GM12878 (cell line): ENCODE results near the gene CRYGS. TPM values are rescaled to one million over a fixed set of nuclear protein-coding genes. Genes with fewer than 3 reads are reported as not detected.

ENCODE experiments used
- ATAC-seq: fragments of 200-7000 bp; cut with Tn5 transposase; 3 replicates; pipeline ENCODE4 v1.9.1; 2020; ENCODE audit warnings: mild to moderate bottlenecking, moderate library complexity
- BruUV-seq: library from RNA; stranded (reverse); fragments of 400-500 nt; replicated peaks from 2 replicates; lab custom pipeline; 2021; lab: Mats Ljungman, UMichigan
- CTCF ChIA-PET: fragments of 300-600 bp; sonication (Branson Sonifier 250); formaldehyde crosslinking; extraction: SDS; loops from one replicate; lab custom pipeline; 2021; ENCODE audit warnings: inconsistent platforms; lab: Yijun Ruan, JAX
- POLR2A ChIA-PET: fragments of 350-600 bp; formaldehyde crosslinking; extraction: SDS; loops from one replicate; lab custom pipeline; 2021; ENCODE audit warnings: inconsistent platforms; lab: Charles Lee
- RAD21 ChIA-PET: fragments of 300-600 bp; sonication (Branson Sonifier 250); formaldehyde crosslinking; loops from one replicate; lab custom pipeline; 2023; ENCODE audit warnings: antibody characterized with exemption; ENCODE audit not compliant: unreplicated experiment; lab: Charles Lee
- SMC1A ChIA-PET: fragments of 300-600 bp; sonication (Branson Sonifier 250); formaldehyde crosslinking; loops from one replicate; lab custom pipeline; 2023; ENCODE audit not compliant: unreplicated experiment, uncharacterized antibody; lab: Charles Lee
- DNase-seq: peaks from one replicate; pipeline ENCODE4 v3.0.0-alpha.2; 2011; ENCODE audit warnings: low read depth, low spot score
- FAIRE-seq: peaks from 3 replicates; lab custom pipeline; 2011; peaks lifted over from hg19 to GRCh38; lab: Jason Lieb, UNC
- H2AFZ ChIP-seq: 2 replicates; pipeline ENCODE4 v1.6.0; 2011; ENCODE audit warnings: low read depth, low read length, control low read depth; ENCODE audit not compliant: control insufficient read depth
- H3K27ac ChIP-seq: 2 replicates; pipeline ENCODE4 v1.5.1; 2011; ENCODE audit warnings: control low read depth; ENCODE audit not compliant: control insufficient read depth, insufficient read depth
- H3K27me3 ChIP-seq, 2 experiments: replicated peaks in 1 of 2; 2 replicates each; pipeline versions ENCODE4 v1.6.0 to v1.6.1; 2011; ENCODE audit warnings: low read length in 1 of 2; ENCODE audit not compliant: control insufficient read depth in 2 of 2, insufficient read depth in 2 of 2
- H3K36me3 ChIP-seq, 2 experiments: 2 replicates each; pipeline ENCODE4 v1.5.1; 2011; ENCODE audit warnings: low read length in 1 of 2; ENCODE audit not compliant: control insufficient read depth in 2 of 2, insufficient read depth in 2 of 2
- H3K4me1 ChIP-seq: 2 replicates; pipeline ENCODE4 v1.6.1; 2011; ENCODE audit warnings: mild to moderate bottlenecking, low read length, moderate library complexity, mixed read lengths; ENCODE audit not compliant: control insufficient read depth, insufficient read depth
- H3K4me2 ChIP-seq: 2 replicates; pipeline ENCODE4 v1.6.0; 2011; ENCODE audit warnings: control low read depth; ENCODE audit not compliant: control insufficient read depth, insufficient read depth
- H3K4me3 ChIP-seq: fragments of 200-600 bp; sonication (generic); 2 replicates; pipeline ENCODE4 v1.5.1; 2016
- H3K79me2 ChIP-seq: 2 replicates; pipeline ENCODE4 v1.6.0; 2011; ENCODE audit warnings: low read length; ENCODE audit not compliant: control insufficient read depth, insufficient read depth
- H3K9ac ChIP-seq: 2 replicates; pipeline ENCODE4 v1.8.0; 2011; ENCODE audit warnings: low read length, control low read depth, mixed read lengths; ENCODE audit not compliant: control insufficient read depth, insufficient read depth
- H3K9me3 ChIP-seq: replicated peaks from 3 replicates; pipeline ENCODE4 v1.5.1; 2011; ENCODE audit warnings: mild to moderate bottlenecking, low read length; ENCODE audit not compliant: control insufficient read depth, insufficient read depth
- H4K20me1 ChIP-seq: 2 replicates; pipeline ENCODE4 v1.6.0; 2011; ENCODE audit not compliant: control insufficient read depth, insufficient read depth
- BACH1 ChIP-seq: fragments of 450-650 bp; IDR thresholded peaks from 2 replicates; pipeline ENCODE4 v1.6.1; 2017; ENCODE audit warnings: mild to moderate bottlenecking, borderline replicate concordance
- CTCF ChIP-seq, 3 experiments: IDR thresholded peaks in 2 of 3; conservative IDR thresholded peaks in 1 of 3; 2 replicates each; pipeline ENCODE4 v1.5.1; 2011; ENCODE audit warnings: low read depth in 3 of 3, low read length in 3 of 3, mild to moderate bottlenecking in 3 of 3, control low read depth in 2 of 3, moderate library complexity in 2 of 3, inconsistent platforms in 1 of 3, mixed read lengths in 1 of 3; ENCODE audit not compliant: control insufficient read depth in 2 of 3, insufficient read depth in 1 of 3; ENCODE audit errors: extremely low read depth in 1 of 3
- MTA2 ChIP-seq: fragments of 450-650 bp; IDR thresholded peaks from 2 replicates; pipeline ENCODE4 v1.6.1; 2016; ENCODE audit warnings: low read depth, mild to moderate bottlenecking, moderate library complexity
- PRDM15 ChIP-seq: fragments of 450-650 bp; formaldehyde crosslinking; IDR thresholded peaks from 2 replicates; pipeline ENCODE4 v1.4.0; 2020; ENCODE audit warnings: mild to moderate bottlenecking, moderate library complexity
- RAD21 ChIP-seq: IDR thresholded peaks from 2 replicates; pipeline ENCODE4 v1.6.1; 2011; ENCODE audit warnings: mild to moderate bottlenecking, low read depth, low read length, moderate library complexity; ENCODE audit not compliant: insufficient read depth
- WGBS: methylation state at CpG from one replicate; pipeline ENCODE4 v1.1.6; 2016; ENCODE audit warnings: low lambda C conversion rate; ENCODE audit not compliant: insufficient replicate concordance, insufficient coverage; ENCODE audit errors: missing lambda C conversion rate; 5-methylcytosine and 5-hydroxymethylcytosine counted together
- in situ Hi-C: fragments of 300-500 bp; cut with MboI; formaldehyde crosslinking; loops from 9 replicates; pipeline ENCODE4 v1.14.3; 2018; ENCODE audit warnings: mixed read lengths
- intact Hi-C: fragments of 100-400 bp; cut with micrococcal nuclease; formaldehyde crosslinking; loops from one replicate; pipeline ENCODE4 v1.14.2; 2022; ENCODE audit not compliant: unreplicated experiment
- polyA plus RNA-seq, 11 experiments: library from polyadenylated mRNA; depleted of rRNA in 4 of 11; unstranded in 6 of 11; stranded (reverse) in 5 of 11; fragments of >200 nt; fragmentation: Nextera tagmentation in 4 of 11; fragmentation: Illumina TruSeq in 1 of 11; extraction: Ambion mirVana in 4 of 11; extraction: Trizol in 1 of 11; gene quantifications; 1 replicate in 1 of 11; 2 replicates in 10 of 11; pipeline versions ENCODE4 v1.2.1 to v1.2.3, GENCODE V29; 2011 to 2016; ENCODE audit warnings: inconsistent platforms in 2 of 11, missing spikeins in 2 of 11, low read depth in 1 of 11
- total RNA-seq, 4 experiments: library from RNA; depleted of rRNA in 3 of 4; stranded (reverse); fragments of >200 nt in 3 of 4; fragmentation: Illumina TruSeq in 1 of 4; extraction: Trizol in 1 of 4; gene quantifications; 2 replicates each; pipeline versions ENCODE4 v1.2.1 to v1.2.3, GENCODE V29; 2013 to 2021
- TF ChIP-seq, protein P1 (sequence below): fragments of 450-650 bp; IDR thresholded peaks from 2 replicates; pipeline ENCODE4 v1.6.1; 2014; ENCODE audit warnings: mild to moderate bottlenecking

Gene CRYGS
- total and polyA plus RNA-seq, 10 of the 15 experiments (the other 5 are each of a cell fraction or from before 2014, with no cell fraction given) = 1.1 to 6.0 (median 2.5) TPM

- POLR2A ChIA-PET = interaction anchor here (0.6 kb wide), 1 partner anchor 607 kb away, joined by 3 read pairs; no protein-coding TSS in a partner anchor
- SMC1A ChIA-PET = no interaction called here
- H3K4me2 ChIP-seq = no peak overlapping the region
- H3K9me3 ChIP-seq = no peaks in the 10 kb centered on the region
- peaks cover 0 to 2% of the 10 kb centered on the region in 2 experiments; a peak in 1 of 4 replicates for H3K27me3 ChIP-seq
- BruUV-seq = no TSS peak
- CTCF ChIA-PET = interaction anchor here (1.2 to 2.7 kb wide), 2 partner anchors 21 to 28 kb away, joined by 4 to 12 read pairs; no protein-coding TSS in a partner anchor
- H4K20me1 ChIP-seq = no peaks in the 10 kb centered on the region
- in situ Hi-C loops (no loop called here), intact Hi-C loops (no loop called here)
- FAIRE-seq (no peak), ATAC-seq (no peak), DNase-seq (no peak)
- H3K79me2 ChIP-seq = no peaks in the 10 kb centered on the region
- WGBS = 74% methylated on average over 3 of the region's 3 CpGs
- peaks cover 1 to 12% of the 10 kb centered on the region in 2 experiments; a peak in 3 of 4 replicates for H3K36me3 ChIP-seq
- no peak overlapping the region for H3K27ac ChIP-seq
- no peaks in the 10 kb centered on the region for H3K4me1 ChIP-seq
- TF ChIP-seq RAD21 (peak; percentile 29), BACH1 (no peak), MTA2 (no peak), PRDM15 (CRISPR knock-in tag) (no peak), CTCF (IDR thresholded peaks at IDR 0.05 in 2 of 3, conservative IDR thresholded peaks at IDR 0.05 in 1 of 3; ENCODE audit: control insufficient read depth in 2 of 3, extremely low read depth in 1 of 3, insufficient read depth in 1 of 3, low read depth in 3 of 3, low read length in 3 of 3) (peak in 2 of 3 experiments; percentile 10 to 16; a peak in 2 of 6 replicates)
- TF ChIP-seq, protein P1, sequence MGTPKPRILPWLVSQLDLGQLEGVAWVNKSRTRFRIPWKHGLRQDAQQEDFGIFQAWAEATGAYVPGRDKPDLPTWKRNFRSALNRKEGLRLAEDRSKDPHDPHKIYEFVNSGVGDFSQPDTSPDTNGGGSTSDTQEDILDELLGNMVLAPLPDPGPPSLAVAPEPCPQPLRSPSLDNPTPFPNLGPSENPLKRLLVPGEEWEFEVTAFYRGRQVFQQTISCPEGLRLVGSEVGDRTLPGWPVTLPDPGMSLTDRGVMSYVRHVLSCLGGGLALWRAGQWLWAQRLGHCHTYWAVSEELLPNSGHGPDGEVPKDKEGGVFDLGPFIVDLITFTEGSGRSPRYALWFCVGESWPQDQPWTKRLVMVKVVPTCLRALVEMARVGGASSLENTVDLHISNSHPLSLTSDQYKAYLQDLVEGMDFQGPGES = no peak
- TF ChIP-seq, all 136 proteins: peak for 2
- RAD21 ChIA-PET = no interaction called here
- no peak overlapping the region for H2AFZ ChIP-seq
- H3K4me3 ChIP-seq = no peak overlapping the region
- no peak overlapping the region for H3K9ac ChIP-seq
Observed at GRCh38 chr3:186589121-186589520, 44.9 kb upstream of the CRYGS start.
